H1 (cell line): Measurements from ENCODE around the gene G6PC3.

Experiments used
- EP300 ChIP-seq, 2 experiments: IDR thresholded peaks; 1 replicate in 1 of 2; 2 replicates in 1 of 2; pipeline ENCODE4 v1.6.1; 2011 to 2012; ENCODE audit warnings: low read depth in 2 of 2, low read length in 2 of 2, mild to moderate bottlenecking in 2 of 2, borderline replicate concordance in 1 of 2, inconsistent platforms in 1 of 2, moderate library complexity in 1 of 2
- EZH2 ChIP-seq: fragments of 200-600 bp; sonication (generic); IDR thresholded peaks from 2 replicates; pipeline ENCODE4 v1.7.1; 2012; ENCODE audit warnings: low read depth, mild to moderate bottlenecking, moderate library complexity, low read length, inconsistent platforms; ENCODE audit not compliant: severe bottlenecking
- HDAC2 ChIP-seq, 2 experiments: fragments of 300-600 bp in 1 of 2; sonication (generic) in 1 of 2; IDR thresholded peaks; 2 replicates each; pipeline ENCODE4 v1.6.1; 2011 to 2012; ENCODE audit warnings: low read depth in 2 of 2, low read length in 2 of 2, mild to moderate bottlenecking in 2 of 2, moderate library complexity in 2 of 2, borderline replicate concordance in 1 of 2, inconsistent platforms in 1 of 2
- NANOG ChIP-seq: IDR thresholded peaks from 2 replicates; pipeline ENCODE4 v1.6.1; 2011; ENCODE audit warnings: low read length, low read depth, mild to moderate bottlenecking, inconsistent platforms; ENCODE audit not compliant: insufficient read depth, poor library complexity, severe bottlenecking
- POLR2A ChIP-seq, 2 experiments: IDR thresholded peaks; 1 replicate in 1 of 2; 2 replicates in 1 of 2; pipeline ENCODE4 v1.6.1; 2011; ENCODE audit warnings: low read depth in 2 of 2, low read length in 2 of 2, mild to moderate bottlenecking in 2 of 2; ENCODE audit errors: control extremely low read depth in 1 of 2
- POLR2AphosphoS5 ChIP-seq: IDR thresholded peaks from 2 replicates; pipeline ENCODE4 v1.6.1; 2011; ENCODE audit warnings: low read depth, low read length
- RFX5 ChIP-seq: IDR thresholded peaks from 2 replicates; pipeline ENCODE4 v1.6.1; 2011; ENCODE audit warnings: low read depth, low read length, improper control_type of control experiment, borderline replicate concordance
- SRF ChIP-seq: IDR thresholded peaks from 2 replicates; pipeline ENCODE4 v1.6.1; 2011; ENCODE audit warnings: mild to moderate bottlenecking, low read depth, low read length, moderate library complexity
- TAF1 ChIP-seq: IDR thresholded peaks from 2 replicates; pipeline ENCODE4 v1.6.1; 2011; ENCODE audit warnings: mild to moderate bottlenecking, low read depth, low read length
- TF ChIP-seq, protein P1 (sequence below), 3 experiments: IDR thresholded peaks; 1 replicate in 2 of 3; 2 replicates in 1 of 3; pipeline versions ENCODE4 v1.5.1 to v1.6.1; 2011; ENCODE audit warnings: low read length in 3 of 3, mild to moderate bottlenecking in 3 of 3, inconsistent platforms in 2 of 3, low read depth in 1 of 3, moderate library complexity in 1 of 3; ENCODE audit not compliant: insufficient read depth in 1 of 3; ENCODE audit errors: control extremely low read depth in 1 of 3

DNA sequence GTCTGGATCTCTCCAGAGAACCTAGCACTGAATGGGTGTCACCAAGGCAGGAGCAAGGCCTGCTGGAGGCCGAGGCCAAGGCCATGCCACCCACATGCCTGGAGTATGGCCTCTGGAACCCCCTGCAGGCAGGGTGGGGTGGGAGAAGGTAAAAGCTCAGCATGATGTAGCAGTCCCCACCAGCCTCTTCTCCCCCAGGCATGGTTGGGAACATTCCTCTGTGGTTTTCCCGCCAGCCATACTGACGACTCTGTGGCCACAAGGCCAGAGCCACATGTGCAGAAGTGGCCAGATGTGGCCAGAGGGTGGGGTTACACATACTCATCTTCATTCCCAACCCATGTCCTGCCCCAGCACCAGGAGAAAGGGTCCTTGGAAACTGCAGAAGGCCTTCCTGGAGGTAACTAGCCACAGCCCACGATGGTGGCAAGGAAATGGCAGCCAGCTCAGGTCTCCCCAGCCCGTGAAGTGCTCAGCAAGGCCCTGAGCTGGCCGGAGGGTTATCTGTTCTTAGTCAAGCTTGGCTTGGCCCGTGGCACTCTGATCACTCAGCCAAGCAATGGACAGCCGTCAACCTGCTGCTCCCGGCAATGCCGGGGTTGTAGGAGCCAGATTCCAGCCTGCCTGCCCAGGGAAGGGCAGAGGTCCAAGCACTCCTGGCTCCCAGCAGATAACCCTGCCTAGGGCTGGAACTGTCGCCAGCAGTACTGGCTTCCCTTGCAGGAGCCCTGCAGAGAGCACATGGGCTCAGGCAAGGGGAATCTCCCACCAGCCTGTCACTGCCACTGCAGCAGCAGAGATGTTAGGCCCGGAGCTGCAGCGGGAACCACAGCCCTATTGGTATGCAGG is 26.8 kb downstream of the G6PC3 start:
- no peak for TF ChIP-seq NANOG
- TF ChIP-seq POLR2A (IDR thresholded peaks at IDR 0.05; ENCODE audit: control extremely low read depth in 1 of 2, low read depth in 2 of 2, low read length in 2 of 2): no peak
- TF ChIP-seq, protein P1, sequence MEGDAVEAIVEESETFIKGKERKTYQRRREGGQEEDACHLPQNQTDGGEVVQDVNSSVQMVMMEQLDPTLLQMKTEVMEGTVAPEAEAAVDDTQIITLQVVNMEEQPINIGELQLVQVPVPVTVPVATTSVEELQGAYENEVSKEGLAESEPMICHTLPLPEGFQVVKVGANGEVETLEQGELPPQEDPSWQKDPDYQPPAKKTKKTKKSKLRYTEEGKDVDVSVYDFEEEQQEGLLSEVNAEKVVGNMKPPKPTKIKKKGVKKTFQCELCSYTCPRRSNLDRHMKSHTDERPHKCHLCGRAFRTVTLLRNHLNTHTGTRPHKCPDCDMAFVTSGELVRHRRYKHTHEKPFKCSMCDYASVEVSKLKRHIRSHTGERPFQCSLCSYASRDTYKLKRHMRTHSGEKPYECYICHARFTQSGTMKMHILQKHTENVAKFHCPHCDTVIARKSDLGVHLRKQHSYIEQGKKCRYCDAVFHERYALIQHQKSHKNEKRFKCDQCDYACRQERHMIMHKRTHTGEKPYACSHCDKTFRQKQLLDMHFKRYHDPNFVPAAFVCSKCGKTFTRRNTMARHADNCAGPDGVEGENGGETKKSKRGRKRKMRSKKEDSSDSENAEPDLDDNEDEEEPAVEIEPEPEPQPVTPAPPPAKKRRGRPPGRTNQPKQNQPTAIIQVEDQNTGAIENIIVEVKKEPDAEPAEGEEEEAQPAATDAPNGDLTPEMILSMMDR (IDR thresholded peaks at IDR 0.05; ENCODE audit: control extremely low read depth in 1 of 3, insufficient read depth in 1 of 3, low read depth in 1 of 3, low read length in 3 of 3): no peak
- no peak for TF ChIP-seq POLR2AphosphoS5
- no peak for TF ChIP-seq EZH2
- no peak for TF ChIP-seq SRF
- no peak for TF ChIP-seq HDAC2 (IDR thresholded peaks at IDR 0.05; ENCODE audit: borderline replicate concordance in 1 of 2, low read depth in 2 of 2, low read length in 2 of 2)
- no peak for TF ChIP-seq RFX5
- TF ChIP-seq TAF1: no peak
- no peak for TF ChIP-seq EP300 (IDR thresholded peaks at IDR 0.05; ENCODE audit: borderline replicate concordance in 1 of 2, low read depth in 2 of 2, low read length in 2 of 2)
